Measurements from ENCODE around the gene DGUOK. TPM values are rescaled to one million over a fixed set of nuclear protein-coding genes. Genes with fewer than 3 reads are reported as not detected.

Gene DGUOK
- total and polyA plus RNA-seq, 4 donors = 19.6 to 49.7 (median 28.3) TPM

GRCh38 chr2:73913414-73914054 lies 13.1 kb upstream of the DGUOK start:
- Histone ChIP-seq H3K4me1 (ENCODE audit: control insufficient read depth in 4 of 4, insufficient read depth in 4 of 4, low read length in 3 of 4) (no peaks in the 10 kb centered on the region), H3K4me3 (ENCODE audit: low read depth in 1 of 3, low read length in 3 of 3) (no peak overlapping the region), H3K27me3 (ENCODE audit: control insufficient read depth in 4 of 4, insufficient read depth in 4 of 4, low read length in 3 of 4) (no peaks in the 10 kb centered on the region), H3K9me3 (ENCODE audit: control insufficient read depth in 4 of 4, low read length in 3 of 4) (no peaks in the 10 kb centered on the region), H3K27ac (ENCODE audit: low read depth in 1 of 2, low read length in 2 of 2) (no peak overlapping the region), H3K9ac (ENCODE audit: low read depth in 1 of 2, low read length in 2 of 2) (no peak overlapping the region), H3K36me3 (ENCODE audit: control insufficient read depth in 4 of 4, insufficient read depth in 3 of 4, low read depth in 1 of 4, low read length in 3 of 4) (no peaks in the 10 kb centered on the region)
- 92% methylated on average over 8 of the region's 8 CpGs for WGBS
- no peak for DNase-seq (ENCODE audit: low spot score)
- no peak for TF ChIP-seq YY1 (IDR thresholded peaks at IDR 0.05)
- TF ChIP-seq CTCF (IDR thresholded peaks at IDR 0.05; ENCODE audit: low read depth, low read length, missing input control) = no peak
- no peak for TF ChIP-seq REST (IDR thresholded peaks at IDR 0.05)
- no peak for TF ChIP-seq ATF3 (IDR thresholded peaks at IDR 0.05)
- TF ChIP-seq EGR1 (IDR thresholded peaks at IDR 0.05; ENCODE audit: low read depth in 2 of 2) = no peak
- no peak for TF ChIP-seq MAX (IDR thresholded peaks at IDR 0.05)
- no peak for TF ChIP-seq SP1 (IDR thresholded peaks at IDR 0.05)

- 86% methylated on average over 4 of the region's 4 CpGs for WGBS
Measured at GRCh38 chr2:73914667-73915066, 12.0 kb upstream of the DGUOK start.

More at GRCh38 chr2:73914667-73915066, 12.0 kb upstream of the DGUOK start:
- no peaks in the 10 kb centered on the region for H3K27me3 ChIP-seq (ENCODE audit: control insufficient read depth in 4 of 4, insufficient read depth in 4 of 4, low read length in 3 of 4)
- no peaks in the 10 kb centered on the region for H3K36me3 ChIP-seq (ENCODE audit: control insufficient read depth in 4 of 4, insufficient read depth in 3 of 4, low read depth in 1 of 4, low read length in 3 of 4)
- H3K9me3 ChIP-seq (ENCODE audit: control insufficient read depth in 4 of 4, low read length in 3 of 4) = no peaks in the 10 kb centered on the region
- H3K9ac ChIP-seq (ENCODE audit: low read depth in 1 of 2, low read length in 2 of 2) = no peak overlapping the region
- no peak overlapping the region for H3K4me3 ChIP-seq (ENCODE audit: low read depth in 1 of 3, low read length in 3 of 3)
- DNase-seq (ENCODE audit: low spot score) = no peak
- no peak for TF ChIP-seq YY1 (IDR thresholded peaks at IDR 0.05)
- no peak for TF ChIP-seq GABPA (IDR thresholded peaks at IDR 0.05 in 1 of 2, conservative IDR thresholded peaks at IDR 0.05 in 1 of 2)
- TF ChIP-seq TAF1 (conservative IDR thresholded peaks at IDR 0.05) = no peak
- TF ChIP-seq NR2F2 (IDR thresholded peaks at IDR 0.05) = no peak
- TF ChIP-seq RAD21 (IDR thresholded peaks at IDR 0.05) = no peak
- TF ChIP-seq RXRA (IDR thresholded peaks at IDR 0.05) = no peak
- no peak for TF ChIP-seq JUND (IDR thresholded peaks at IDR 0.05)
- no peak for TF ChIP-seq MAX (IDR thresholded peaks at IDR 0.05)
- no peak for TF ChIP-seq ATF3 (IDR thresholded peaks at IDR 0.05)
- no peak for TF ChIP-seq HNF4A (conservative IDR thresholded peaks at IDR 0.05)
- no peak overlapping the region for H3K27ac ChIP-seq (ENCODE audit: low read depth in 1 of 2, low read length in 2 of 2)
- no peaks in the 10 kb centered on the region for H3K4me1 ChIP-seq (ENCODE audit: control insufficient read depth in 4 of 4, insufficient read depth in 4 of 4, low read length in 3 of 4)

All from liver (tissue), 9 donors.